ENCODE data around the gene TTF2. TPM values are rescaled to one million over a fixed set of nuclear protein-coding genes. Genes with fewer than 3 reads are reported as not detected.

The TTF2 gene
- total RNA-seq, 2 donors from 2014 or later = 11.2 to 11.6 TPM

DNA sequence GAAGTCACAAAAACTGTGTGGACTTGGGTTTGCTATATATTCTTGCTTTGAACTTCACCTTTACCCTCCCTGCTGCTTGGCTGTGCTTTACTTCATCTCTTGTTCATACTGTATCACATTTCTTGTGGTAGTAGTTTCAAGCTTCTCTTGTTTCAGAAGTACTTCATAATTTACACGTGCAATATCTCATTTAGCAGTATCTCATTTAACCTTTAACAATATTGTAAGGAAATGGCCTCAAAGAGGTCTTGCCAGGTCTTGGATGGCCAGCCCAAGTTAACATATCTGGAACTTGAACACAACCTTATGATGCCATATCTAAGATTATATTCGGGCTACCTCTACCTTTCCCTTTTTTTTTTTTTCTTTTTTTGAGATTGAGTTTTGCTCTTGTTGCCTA is 63.1 kb downstream of the TTF2 start:
- DNase-seq (ENCODE audit: low spot score) = no peak
- WGBS = 93% methylated on average over 2 of the region's 2 CpGs
- Histone ChIP-seq H3K27ac (no peak overlapping the region), H3K9me3 (no peaks in the 10 kb centered on the region), H3K4me1 (replicated peaks) (no peaks in the 10 kb centered on the region), H3K27me3 (replicated peaks; ENCODE audit: insufficient read depth) (no peaks in the 10 kb centered on the region), H3K36me3 (no peaks in the 10 kb centered on the region), H3K4me3 (no peak overlapping the region)
- intact Hi-C loops (cut with DNase I) = loop anchor here (10.0 kb wide), 2 partner anchors 242 to 268 kb away; partner anchors contain the start of gene MAN1A2
- TF ChIP-seq POLR2A (IDR thresholded peaks at IDR 0.05) (no peak), CTCF (IDR thresholded peaks at IDR 0.05) (no peak), POLR2AphosphoS5 (IDR thresholded peaks at IDR 0.05) (no peak)

DNA sequence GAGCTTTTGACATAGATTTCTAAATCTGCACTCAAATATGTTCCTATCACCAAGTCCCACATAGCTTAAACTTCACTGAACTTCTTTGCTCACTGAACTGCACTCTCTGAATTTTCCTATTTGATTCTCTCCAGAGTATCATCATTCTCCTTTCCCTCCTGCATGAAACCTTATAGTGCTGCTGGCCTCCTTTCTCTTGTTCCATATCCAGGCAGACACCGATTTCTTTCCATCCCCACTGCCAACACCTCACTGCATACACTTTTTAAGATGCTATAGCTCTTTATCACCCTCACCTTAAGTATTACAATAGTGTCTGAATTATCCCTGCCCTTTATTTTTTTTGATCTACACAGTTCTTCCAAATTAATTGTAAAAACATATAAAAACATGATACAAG is 64.5 kb downstream of the TTF2 start:
- intact Hi-C loops (cut with DNase I) = loop anchor here (5.0 to 10.0 kb wide), 3 partner anchors 158 to 270 kb away; partner anchors contain the start of gene MAN1A2
- TF ChIP-seq CTCF (IDR thresholded peaks at IDR 0.05) = no peak
- no peak for TF ChIP-seq POLR2AphosphoS5 (IDR thresholded peaks at IDR 0.05)
- no peak for TF ChIP-seq POLR2A (IDR thresholded peaks at IDR 0.05)
- no peak for DNase-seq (ENCODE audit: low spot score)
- Histone ChIP-seq H3K27ac (no peak overlapping the region), H3K9me3 (no peaks in the 10 kb centered on the region), H3K36me3 (no peaks in the 10 kb centered on the region), H3K4me3 (no peak overlapping the region), H3K4me1 (replicated peaks) (no peaks in the 10 kb centered on the region), H3K27me3 (replicated peaks; ENCODE audit: insufficient read depth) (no peaks in the 10 kb centered on the region)
- 21% methylated on average over 1 of the region's 1 CpG for whole genome bisulfite sequencing

DNA sequence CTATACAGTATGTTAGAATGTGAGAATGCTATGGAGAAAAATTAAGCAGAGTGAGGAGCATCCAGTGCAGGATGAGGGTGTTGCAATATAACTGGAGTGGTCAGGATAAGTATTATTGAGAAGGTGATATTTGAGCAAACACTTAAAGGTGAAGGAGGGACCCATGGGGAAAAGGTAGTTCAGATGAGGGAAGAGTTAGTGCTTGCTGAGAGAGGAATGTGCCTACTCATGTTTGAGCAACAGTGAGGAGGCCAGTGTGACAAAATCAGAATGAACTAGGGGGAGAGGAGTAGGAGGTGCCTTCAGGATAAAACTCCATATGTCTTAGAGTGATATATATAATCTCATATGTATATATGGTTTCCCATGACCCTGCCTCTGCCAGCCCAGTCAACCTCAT is 67.7 kb downstream of the TTF2 start:
- no peak for TF ChIP-seq POLR2AphosphoS5 (IDR thresholded peaks at IDR 0.05)
- no peak for TF ChIP-seq POLR2A (IDR thresholded peaks at IDR 0.05)
- TF ChIP-seq CTCF (IDR thresholded peaks at IDR 0.05) = no peak
- H3K27ac ChIP-seq = no peak overlapping the region
- intact Hi-C loops (cut with DNase I) = loop anchor here (2.0 to 10.0 kb wide), 4 partner anchors 59 to 273 kb away; partner anchors contain the start of gene MAN1A2
- DNase-seq (ENCODE audit: low spot score) = no peak
- H3K4me1 ChIP-seq (replicated peaks) = no peaks in the 10 kb centered on the region
- no peaks in the 10 kb centered on the region for H3K27me3 ChIP-seq (replicated peaks; ENCODE audit: insufficient read depth)
- H3K36me3 ChIP-seq = no peaks in the 10 kb centered on the region
- no peaks in the 10 kb centered on the region for H3K9me3 ChIP-seq
- H3K4me3 ChIP-seq = no peak overlapping the region

DNA sequence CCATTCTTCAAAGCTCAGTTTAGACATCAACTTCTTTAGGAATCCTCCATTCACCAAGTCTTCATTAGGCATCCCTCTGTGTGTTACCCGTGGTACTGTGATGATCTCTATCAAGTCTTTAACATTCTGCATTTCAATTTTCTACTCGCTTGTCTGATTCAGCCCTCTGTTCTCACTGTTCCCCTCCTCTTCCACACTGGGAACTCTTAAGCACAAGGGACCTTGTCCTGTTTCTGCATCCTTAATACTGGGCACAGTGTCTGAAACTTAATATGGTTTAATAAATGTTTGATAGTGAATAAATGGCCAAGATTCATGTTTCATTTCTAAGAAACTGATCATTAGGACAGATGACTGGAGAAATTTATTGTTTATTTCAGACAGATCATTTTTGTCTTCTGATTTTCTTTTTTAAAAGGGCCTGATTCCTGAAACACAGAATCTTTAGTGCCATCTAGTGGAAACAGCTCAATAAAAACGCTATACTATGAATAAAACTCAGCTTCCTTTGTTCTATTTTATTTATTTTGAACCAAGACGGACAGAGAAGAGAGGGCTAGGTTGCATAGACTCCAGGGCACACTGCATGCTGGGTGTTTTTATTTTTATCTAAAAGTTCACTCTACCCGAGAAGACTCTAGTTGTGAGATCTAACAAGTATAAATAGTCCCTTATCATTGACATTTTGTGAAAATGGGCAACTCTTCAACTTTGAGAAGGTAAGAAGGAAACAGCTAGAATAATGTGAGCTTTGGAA is 68.4 kb downstream of the TTF2 start:
- no peak for DNase-seq (ENCODE audit: low spot score)
- 17% methylated on average over 5 of the region's 5 CpGs for WGBS
- no peaks in the 10 kb centered on the region for H3K27me3 ChIP-seq (replicated peaks; ENCODE audit: insufficient read depth)
- intact Hi-C loops (cut with DNase I) = loop anchor here (2.0 to 10.0 kb wide), 4 partner anchors 60 to 274 kb away; partner anchors contain the start of gene MAN1A2
- H3K4me3 ChIP-seq = no peak overlapping the region
- no peaks in the 10 kb centered on the region for H3K4me1 ChIP-seq (replicated peaks)
- no peaks in the 10 kb centered on the region for H3K9me3 ChIP-seq
- peak in 3 of 4 experiments; percentile 33 to 59 (median 44) for TF ChIP-seq CTCF (IDR thresholded peaks at IDR 0.05)
- TF ChIP-seq POLR2AphosphoS5 (IDR thresholded peaks at IDR 0.05) = peak; percentile 9
- no peak for TF ChIP-seq POLR2A (IDR thresholded peaks at IDR 0.05)
- no peak overlapping the region for H3K27ac ChIP-seq
- no peaks in the 10 kb centered on the region for H3K36me3 ChIP-seq

DNA sequence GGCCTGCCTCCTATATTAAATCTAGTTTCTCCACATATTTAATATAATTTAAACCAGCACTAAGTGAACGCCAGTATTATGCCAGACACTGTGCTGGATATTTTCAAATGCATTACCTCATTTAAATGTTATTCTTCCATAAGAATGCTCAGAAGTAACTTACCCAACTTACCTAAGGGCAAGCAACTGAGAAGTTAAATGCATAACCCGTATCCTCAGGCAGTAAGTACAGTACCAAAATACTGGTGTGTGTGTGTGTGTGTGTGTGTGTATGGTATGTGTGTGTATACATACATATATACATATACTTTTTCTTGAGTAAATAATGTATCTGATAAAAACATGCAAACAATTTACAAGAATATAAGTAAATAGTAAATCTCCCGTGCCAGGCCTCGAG is 70.4 kb downstream of the TTF2 start:
- no peaks in the 10 kb centered on the region for H3K9me3 ChIP-seq
- H3K4me1 ChIP-seq (replicated peaks) = no peaks in the 10 kb centered on the region
- TF ChIP-seq POLR2A (IDR thresholded peaks at IDR 0.05) (no peak), POLR2AphosphoS5 (IDR thresholded peaks at IDR 0.05) (no peak), CTCF (IDR thresholded peaks at IDR 0.05) (no peak)
- intact Hi-C loops (cut with DNase I) = loop anchor here (10.0 kb wide), 1 partner anchor 406 kb away; no protein-coding TSS in a partner anchor
- H3K27me3 ChIP-seq (replicated peaks; ENCODE audit: insufficient read depth) = no peaks in the 10 kb centered on the region
- H3K4me3 ChIP-seq = no peak overlapping the region
- DNase-seq (ENCODE audit: low spot score) = no peak
- no peak overlapping the region for H3K27ac ChIP-seq
- H3K36me3 ChIP-seq = no peaks in the 10 kb centered on the region
- WGBS = 93% methylated on average over 4 of the region's 4 CpGs
